Neural cell (in vitro differentiated cells): ENCODE measurements around the gene NFYC. TPM values are rescaled to one million over a fixed set of nuclear protein-coding genes. Genes with fewer than 3 reads are reported as not detected.

Source experiments
- H2AFZ ChIP-seq: fragments of 200-600, 300-800 bp; sonication (generic), shearing (Covaris generic); 2 replicates; pipeline ENCODE4 v1.6.0; 2014; ENCODE audit warnings: low read depth, mild to moderate bottlenecking, antibody characterized with exemption, low read length, moderate library complexity
- H3F3A ChIP-seq: fragments of 200-600 bp; shearing (Covaris generic); 2 replicates; pipeline ENCODE4 v1.6.1; 2016; ENCODE audit warnings: mild to moderate bottlenecking, moderate library complexity, mixed read lengths, antibody characterized with exemption, low read length; ENCODE audit not compliant: insufficient read depth, poor library complexity, severe bottlenecking
- H3K27ac ChIP-seq: fragments of 200-600, 300-800 bp; sonication (generic), shearing (Covaris generic); 2 replicates; pipeline ENCODE4 v1.5.1; 2014; ENCODE audit warnings: mild to moderate bottlenecking, low read length, moderate library complexity
- H3K27me3 ChIP-seq: fragments of 300-800, 200-600 bp; sonication (generic), shearing (Covaris generic); 2 replicates; pipeline ENCODE4 v1.6.0; 2014; ENCODE audit warnings: mild to moderate bottlenecking, low read depth, low read length, moderate library complexity; ENCODE audit not compliant: insufficient read depth
- H3K36me3 ChIP-seq: fragments of 300-800, 200-600 bp; sonication (generic), shearing (Covaris generic); 2 replicates; pipeline ENCODE4 v1.5.1; 2014; ENCODE audit warnings: mild to moderate bottlenecking, antibody characterized with exemption, low read length, moderate library complexity; ENCODE audit not compliant: insufficient read depth
- H3K4me2 ChIP-seq: fragments of 300-800, 200-600 bp; sonication (generic), shearing (Covaris generic); 2 replicates; pipeline ENCODE4 v1.6.0; 2014; ENCODE audit warnings: mild to moderate bottlenecking, low read length
- H3K4me3 ChIP-seq: fragments of 300-800, 200-600 bp; sonication (generic), shearing (Covaris generic); 2 replicates; pipeline ENCODE4 v1.5.1; 2014; ENCODE audit warnings: mild to moderate bottlenecking, low read length, moderate library complexity
- H3K79me2 ChIP-seq: fragments of 200-600 bp; shearing (Covaris generic); replicated peaks from 2 replicates; pipeline ENCODE4 v1.6.0; 2014; ENCODE audit warnings: mild to moderate bottlenecking, low read length, moderate library complexity; ENCODE audit not compliant: insufficient read depth
- H3K9ac ChIP-seq: fragments of 300-800, 200-600 bp; sonication (generic), shearing (Covaris generic); 2 replicates; pipeline ENCODE4 v1.6.1; 2016; ENCODE audit warnings: mild to moderate bottlenecking, low read length, mixed read lengths
- H3K9me2 ChIP-seq: fragments of 200-600 bp; shearing (Covaris generic); 2 replicates; pipeline ENCODE4 v1.6.1; 2016; ENCODE audit warnings: mild to moderate bottlenecking, low read length, mixed read lengths; ENCODE audit not compliant: insufficient read depth
- H3K9me3 ChIP-seq: fragments of 200-600, 300-800 bp; sonication (generic), shearing (Covaris generic); 2 replicates; pipeline ENCODE4 v1.6.1; 2016; ENCODE audit warnings: mild to moderate bottlenecking, mixed run types, low read length, moderate library complexity, mixed read lengths
- H4K20me1 ChIP-seq: fragments of 200-600 bp; shearing (Covaris generic); 2 replicates; pipeline ENCODE4 v1.6.1; 2016; ENCODE audit warnings: mild to moderate bottlenecking, mixed run types; ENCODE audit not compliant: insufficient read depth
- EP300 ChIP-seq: fragments of 450-650 bp; conservative IDR thresholded peaks from 2 replicates; pipeline ENCODE4 v1.6.1; 2014; ENCODE audit warnings: antibody characterized with exemption, mild to moderate bottlenecking, moderate library complexity; ENCODE audit not compliant: poor library complexity, severe bottlenecking
- EZH2 ChIP-seq: fragments of 200-600, 300-800 bp; shearing (Covaris generic), sonication (generic); IDR thresholded peaks from 2 replicates; pipeline ENCODE4 v1.6.1; 2014; ENCODE audit warnings: antibody characterized with exemption, low read length, borderline replicate concordance, mild to moderate bottlenecking; ENCODE audit not compliant: insufficient read depth, poor library complexity, severe bottlenecking
- MXI1 ChIP-seq: fragments of 450-650 bp; conservative IDR thresholded peaks from 2 replicates; pipeline ENCODE4 v1.6.1; 2014; ENCODE audit warnings: antibody characterized with exemption, mild to moderate bottlenecking; ENCODE audit not compliant: poor library complexity, severe bottlenecking
- POLR2AphosphoS5 ChIP-seq: IDR thresholded peaks from 2 replicates; pipeline ENCODE4 v1.6.1; 2012
- RAD21 ChIP-seq: fragments of 450-650 bp; conservative IDR thresholded peaks from 2 replicates; pipeline ENCODE4 v1.6.1; 2014; ENCODE audit warnings: antibody characterized with exemption, mild to moderate bottlenecking, moderate library complexity
- REST ChIP-seq: IDR thresholded peaks from 2 replicates; pipeline ENCODE4 v1.6.1; 2012; ENCODE audit warnings: borderline replicate concordance
- SMC3 ChIP-seq: fragments of 450-650 bp; conservative IDR thresholded peaks from 2 replicates; pipeline ENCODE4 v1.6.1; 2014; ENCODE audit warnings: antibody characterized with exemption, mild to moderate bottlenecking, moderate library complexity; ENCODE audit not compliant: poor library complexity
- TAF1 ChIP-seq: IDR thresholded peaks from 2 replicates; pipeline ENCODE4 v1.6.1; 2012; ENCODE audit warnings: low read depth
- polyA plus RNA-seq: library from polyadenylated mRNA; depleted of rRNA; stranded (reverse); fragments of >200 nt; gene quantifications from 2 replicates; pipeline ENCODE4 v1.2.3, GENCODE V29; 2014
- TF ChIP-seq, protein P1 (sequence below): fragments of 450-650 bp; IDR thresholded peaks from 2 replicates; pipeline ENCODE4 v1.5.1; 2014; ENCODE audit warnings: antibody characterized with exemption, mild to moderate bottlenecking, moderate library complexity; ENCODE audit not compliant: poor library complexity, severe bottlenecking

Gene NFYC
- polyA plus RNA-seq, 1 donor from 2014 or later = 66.0 TPM

DNA sequence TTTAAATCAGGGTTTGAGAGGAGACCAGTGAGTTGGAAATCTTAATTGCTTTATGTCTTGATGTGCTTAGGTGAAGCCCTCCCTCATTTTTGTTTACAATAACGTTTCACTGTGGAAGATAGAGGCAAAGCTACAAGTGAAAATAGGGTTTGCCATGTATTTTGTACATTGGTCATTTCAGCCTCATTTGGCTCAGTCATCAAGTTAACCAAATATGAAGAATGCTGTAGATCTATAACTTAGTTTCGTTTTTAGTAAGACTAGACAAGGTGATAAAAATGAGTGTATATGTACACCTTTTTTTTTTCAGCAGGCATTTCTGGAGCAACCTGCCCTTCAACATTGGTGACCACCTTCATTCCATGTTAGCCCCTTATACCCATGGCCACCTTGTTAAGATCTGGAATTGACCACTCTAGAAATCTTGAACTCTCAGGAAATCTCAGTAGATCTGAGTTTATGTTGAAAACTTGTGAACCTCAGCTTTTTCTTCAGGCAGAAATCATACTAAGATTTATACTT is 2.9 kb downstream of the NFYC start:
- Histone ChIP-seq H3K9me2 (no peaks in the 10 kb centered on the region), H2AFZ (no peak overlapping the region), H3F3A (peaks cover 3% of the 10 kb centered on the region), H4K20me1 (no peaks in the 10 kb centered on the region), H3K27me3 (no peaks in the 10 kb centered on the region), H3K4me3 (no peak overlapping the region), H3K9me3 (no peaks in the 10 kb centered on the region), H3K79me2 (peaks cover 61% of the 10 kb centered on the region), H3K36me3 (no peaks in the 10 kb centered on the region), H3K9ac (no peak overlapping the region), H3K27ac (no peak overlapping the region), H3K4me2 (no peak overlapping the region)
- TF ChIP-seq MXI1 (no peak), REST (no peak), EZH2 (no peak), EP300 (no peak), RAD21 (no peak), TAF1 (no peak), POLR2AphosphoS5 (no peak)

DNA sequence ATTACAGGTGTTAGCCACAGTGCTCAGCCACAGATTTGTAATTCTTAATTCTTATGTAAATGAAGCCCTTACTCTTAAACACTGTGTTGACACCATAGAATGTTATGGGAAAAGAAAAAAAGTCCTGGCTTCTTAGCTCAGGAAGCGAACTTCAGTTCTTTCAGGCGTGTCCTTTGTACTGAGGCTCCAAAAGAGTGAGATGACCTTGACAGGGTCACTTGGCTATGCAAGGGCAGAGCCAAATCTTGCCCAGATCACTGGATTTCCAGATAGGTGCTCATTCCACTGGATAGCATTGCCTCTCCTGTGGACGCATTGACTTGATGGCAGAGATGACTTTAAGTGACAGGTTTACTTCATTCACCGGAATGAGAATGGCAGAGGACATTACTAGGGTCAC is 4.8 kb downstream of the NFYC start:
- H3K9me3 ChIP-seq = no peaks in the 10 kb centered on the region
- H3K9me2 ChIP-seq = no peaks in the 10 kb centered on the region
- no peak overlapping the region for H3K4me2 ChIP-seq
- H3F3A ChIP-seq = peaks cover 3% of the 10 kb centered on the region
- H3K27ac ChIP-seq = no peak overlapping the region
- no peak overlapping the region for H2AFZ ChIP-seq
- H3K79me2 ChIP-seq = peaks cover 58% of the 10 kb centered on the region
- no peaks in the 10 kb centered on the region for H3K27me3 ChIP-seq
- H4K20me1 ChIP-seq = no peaks in the 10 kb centered on the region
- H3K36me3 ChIP-seq = no peaks in the 10 kb centered on the region
- no peak overlapping the region for H3K4me3 ChIP-seq
- no peak for TF ChIP-seq TAF1
- no peak for TF ChIP-seq REST
- no peak for TF ChIP-seq SMC3
- no peak for TF ChIP-seq EP300
- no peak for TF ChIP-seq RAD21
- TF ChIP-seq, protein P1, sequence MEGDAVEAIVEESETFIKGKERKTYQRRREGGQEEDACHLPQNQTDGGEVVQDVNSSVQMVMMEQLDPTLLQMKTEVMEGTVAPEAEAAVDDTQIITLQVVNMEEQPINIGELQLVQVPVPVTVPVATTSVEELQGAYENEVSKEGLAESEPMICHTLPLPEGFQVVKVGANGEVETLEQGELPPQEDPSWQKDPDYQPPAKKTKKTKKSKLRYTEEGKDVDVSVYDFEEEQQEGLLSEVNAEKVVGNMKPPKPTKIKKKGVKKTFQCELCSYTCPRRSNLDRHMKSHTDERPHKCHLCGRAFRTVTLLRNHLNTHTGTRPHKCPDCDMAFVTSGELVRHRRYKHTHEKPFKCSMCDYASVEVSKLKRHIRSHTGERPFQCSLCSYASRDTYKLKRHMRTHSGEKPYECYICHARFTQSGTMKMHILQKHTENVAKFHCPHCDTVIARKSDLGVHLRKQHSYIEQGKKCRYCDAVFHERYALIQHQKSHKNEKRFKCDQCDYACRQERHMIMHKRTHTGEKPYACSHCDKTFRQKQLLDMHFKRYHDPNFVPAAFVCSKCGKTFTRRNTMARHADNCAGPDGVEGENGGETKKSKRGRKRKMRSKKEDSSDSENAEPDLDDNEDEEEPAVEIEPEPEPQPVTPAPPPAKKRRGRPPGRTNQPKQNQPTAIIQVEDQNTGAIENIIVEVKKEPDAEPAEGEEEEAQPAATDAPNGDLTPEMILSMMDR = no peak
- TF ChIP-seq POLR2AphosphoS5 = no peak
- TF ChIP-seq EZH2 = no peak
- no peak for TF ChIP-seq MXI1
- H3K9ac ChIP-seq = no peak overlapping the region
